HFF-Myc (cell line): ENCODE data around the gene IRF7.

ENCODE experiments used
- DNase-seq: peaks from one replicate; pipeline ENCODE4 v3.0.0-alpha.2; 2011; ENCODE audit warnings: low read depth; ENCODE audit errors: extremely low read depth
- H3K4me3 ChIP-seq: replicated peaks from 2 replicates; pipeline ENCODE4 v1.5.1; 2011; ENCODE audit warnings: low read depth, mild to moderate bottlenecking, control low read depth, low read length
- TF ChIP-seq, protein P1 (sequence below): IDR thresholded peaks from 2 replicates; pipeline ENCODE4 v1.5.1; 2012; ENCODE audit warnings: mild to moderate bottlenecking, low read depth, low read length, control low read depth; ENCODE audit errors: missing control alignments

Gene IRF7

DNA sequence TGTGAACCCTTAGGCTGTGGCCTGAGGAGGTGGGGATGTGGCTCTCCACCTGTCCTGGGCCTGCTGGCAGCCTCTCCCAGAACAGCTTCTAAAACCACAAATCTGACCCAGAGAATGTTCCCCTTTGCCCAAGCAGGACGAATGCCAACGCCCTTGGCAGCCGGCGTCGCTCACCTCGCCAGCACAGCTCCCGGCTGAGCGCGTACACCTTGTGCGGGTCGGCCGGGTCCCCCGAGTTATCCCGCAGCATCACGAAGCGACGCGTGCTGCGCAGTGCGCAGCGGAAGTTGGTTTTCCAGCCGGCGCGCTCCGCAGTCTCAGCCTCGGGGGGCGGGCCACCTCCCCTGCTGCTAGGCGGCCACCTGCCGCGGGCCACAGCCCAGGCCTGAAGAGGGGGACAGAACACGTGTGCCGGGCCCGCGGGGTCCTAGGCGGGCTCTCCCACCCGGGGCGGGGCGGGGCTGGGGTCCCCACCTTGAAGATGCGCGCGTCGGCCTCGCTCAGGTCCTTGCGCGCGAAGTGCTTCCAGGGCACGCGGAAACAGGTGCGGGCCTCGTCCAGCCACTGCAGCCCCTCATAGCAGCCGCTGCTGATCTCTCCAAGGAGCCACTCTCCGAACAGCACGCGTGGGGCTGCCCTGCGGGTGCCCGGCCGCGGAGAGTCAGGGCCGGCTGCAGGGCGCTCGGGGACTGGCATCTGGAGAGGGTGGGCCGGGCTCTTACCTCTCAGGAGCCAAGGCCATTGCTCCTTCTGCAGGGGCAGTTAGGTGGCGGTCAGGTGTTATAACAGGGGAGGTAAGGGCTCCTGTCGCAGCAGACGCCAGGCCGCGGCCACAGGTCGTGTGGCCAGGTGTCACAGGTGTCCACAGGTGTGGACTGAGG, 887 bp downstream of the IRF7 start:
- DNase-seq: no peak
- TF ChIP-seq, protein P1, sequence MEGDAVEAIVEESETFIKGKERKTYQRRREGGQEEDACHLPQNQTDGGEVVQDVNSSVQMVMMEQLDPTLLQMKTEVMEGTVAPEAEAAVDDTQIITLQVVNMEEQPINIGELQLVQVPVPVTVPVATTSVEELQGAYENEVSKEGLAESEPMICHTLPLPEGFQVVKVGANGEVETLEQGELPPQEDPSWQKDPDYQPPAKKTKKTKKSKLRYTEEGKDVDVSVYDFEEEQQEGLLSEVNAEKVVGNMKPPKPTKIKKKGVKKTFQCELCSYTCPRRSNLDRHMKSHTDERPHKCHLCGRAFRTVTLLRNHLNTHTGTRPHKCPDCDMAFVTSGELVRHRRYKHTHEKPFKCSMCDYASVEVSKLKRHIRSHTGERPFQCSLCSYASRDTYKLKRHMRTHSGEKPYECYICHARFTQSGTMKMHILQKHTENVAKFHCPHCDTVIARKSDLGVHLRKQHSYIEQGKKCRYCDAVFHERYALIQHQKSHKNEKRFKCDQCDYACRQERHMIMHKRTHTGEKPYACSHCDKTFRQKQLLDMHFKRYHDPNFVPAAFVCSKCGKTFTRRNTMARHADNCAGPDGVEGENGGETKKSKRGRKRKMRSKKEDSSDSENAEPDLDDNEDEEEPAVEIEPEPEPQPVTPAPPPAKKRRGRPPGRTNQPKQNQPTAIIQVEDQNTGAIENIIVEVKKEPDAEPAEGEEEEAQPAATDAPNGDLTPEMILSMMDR: no peak
- peak overlapping the region; percentile 53 for H3K4me3 ChIP-seq

DNA sequence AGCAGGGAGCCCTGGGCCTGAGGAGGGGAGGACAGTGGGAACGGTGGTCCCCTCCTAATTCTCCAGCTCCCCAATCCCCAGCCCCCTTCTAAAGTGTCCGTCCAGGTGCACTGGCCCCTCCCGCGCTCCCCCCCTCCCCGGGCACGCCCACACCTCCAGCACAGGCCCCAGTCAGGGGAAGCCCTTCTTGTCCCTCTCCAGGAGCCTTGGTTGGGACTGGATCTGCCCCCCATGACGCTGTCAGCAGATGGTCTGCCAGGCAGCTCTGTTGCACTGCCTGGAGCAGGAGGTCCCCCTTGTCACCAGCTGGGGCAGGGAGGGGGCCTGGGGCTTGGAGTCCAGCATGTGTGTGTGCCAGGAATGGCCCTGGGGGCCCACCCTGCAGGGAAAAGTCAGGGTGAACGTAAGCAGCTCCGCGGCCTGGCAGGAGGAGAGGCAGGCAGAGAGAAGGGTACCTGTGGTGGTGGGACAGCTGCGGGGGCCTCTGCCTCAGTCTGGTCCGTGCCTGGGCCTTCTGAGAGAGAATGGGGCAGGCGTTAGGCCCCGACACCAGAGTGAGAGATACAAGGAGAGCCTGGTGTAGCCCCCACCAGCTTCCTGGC, 1.6 kb downstream of the IRF7 start:
- no peak overlapping the region for H3K4me3 ChIP-seq
- TF ChIP-seq, protein P1: no peak
- no peak for DNase-seq

DNA sequence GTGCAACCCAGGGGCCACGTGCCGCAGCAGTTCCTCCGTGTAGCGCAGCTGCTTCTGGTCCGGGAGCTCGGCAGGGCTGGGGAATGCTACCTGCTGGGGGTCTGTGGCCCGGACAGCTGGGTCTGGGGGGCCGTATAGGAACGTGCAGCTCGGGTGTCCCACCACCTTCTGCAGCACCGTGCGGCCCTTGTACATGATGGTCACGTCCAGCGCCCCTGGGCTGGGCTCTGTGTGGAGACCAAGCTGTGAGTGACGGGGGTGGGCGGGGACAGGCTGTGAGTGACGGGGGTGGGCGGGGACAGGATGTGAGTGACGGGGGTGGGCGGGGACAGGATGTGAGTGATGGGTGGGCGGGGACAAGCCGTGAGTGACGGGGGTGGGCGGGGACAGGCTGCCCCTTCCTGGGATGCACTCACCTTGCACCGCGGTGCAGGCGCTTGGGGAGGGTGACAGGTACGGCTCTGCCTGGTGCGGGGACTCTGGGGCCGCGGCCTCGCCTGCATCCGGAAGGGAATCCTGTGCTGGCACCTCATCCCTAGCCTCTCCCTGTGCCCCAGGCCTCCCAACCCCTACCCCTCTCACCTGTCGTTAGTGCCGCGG, 2.3 kb downstream of the IRF7 start:
- H3K4me3 ChIP-seq: no peak overlapping the region
- DNase-seq: no peak
- TF ChIP-seq, protein P1: no peak

DNA sequence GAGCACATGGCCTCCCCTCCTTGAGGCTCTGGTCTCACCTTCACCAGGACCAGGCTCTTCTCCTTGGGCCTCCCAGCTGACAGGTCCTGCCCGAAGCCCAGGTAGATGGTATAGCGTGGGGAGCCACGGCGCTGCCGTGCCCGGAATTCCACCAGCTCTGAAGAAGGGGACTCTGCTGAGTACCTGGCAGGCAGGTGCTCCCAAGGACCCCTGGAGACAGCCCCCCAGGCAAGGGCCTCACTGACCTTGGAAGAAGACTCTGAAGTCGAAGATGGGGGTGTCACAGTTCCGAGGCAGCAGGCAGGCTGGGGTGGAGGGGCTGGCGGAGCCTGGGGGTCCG, 2.8 kb downstream of the IRF7 start:
- H3K4me3 ChIP-seq: no peak overlapping the region
- TF ChIP-seq, protein P1: no peak
- no peak for DNase-seq

DNA sequence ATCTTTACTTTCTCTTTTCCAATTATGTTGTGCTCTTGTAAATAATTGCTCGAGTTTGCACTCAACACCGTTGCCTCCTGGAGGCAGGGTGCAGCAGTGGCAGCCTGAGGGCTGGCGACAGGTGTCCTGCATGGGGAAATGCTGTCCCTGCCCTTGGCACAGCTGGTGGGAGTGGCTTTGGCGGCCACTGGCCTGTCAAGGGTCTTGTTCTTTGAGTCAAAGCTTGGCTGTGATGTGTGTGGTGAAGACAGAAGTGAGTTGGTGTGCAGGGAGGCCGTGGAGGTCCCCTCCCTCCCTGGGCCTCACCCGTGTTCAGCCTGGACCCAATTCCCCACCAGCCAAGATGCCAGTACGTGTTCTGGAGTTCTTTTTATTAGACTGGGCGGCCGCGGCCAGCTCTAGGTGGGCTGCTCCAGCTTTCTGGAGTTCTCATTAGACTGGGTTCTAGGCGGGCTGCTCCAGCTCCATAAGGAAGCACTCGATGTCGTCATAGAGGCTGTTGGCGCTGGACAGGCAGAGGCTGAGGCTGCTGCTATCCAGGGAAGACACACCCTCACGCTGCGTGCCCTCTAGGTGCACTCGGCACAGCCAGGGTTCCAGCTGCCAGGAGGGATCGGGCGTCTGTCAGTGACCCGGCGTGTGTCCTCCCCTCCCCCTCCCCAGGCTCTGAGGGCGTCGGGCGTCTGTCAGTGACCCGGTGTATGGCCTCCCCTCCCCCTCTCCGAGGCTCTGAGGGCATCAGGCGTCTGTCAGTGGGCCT, 3.4 kb downstream of the IRF7 start:
- no peak for DNase-seq
- H3K4me3 ChIP-seq: no peak overlapping the region
- TF ChIP-seq, protein P1: peak; percentile 22
